Astrocyte (in vitro differentiated cells and primary cell): ENCODE results near the gene MAGED1.

Experiments
- CTCF ChIP-seq: IDR thresholded peaks from 2 replicates; pipeline ENCODE4 v1.5.1; 2011; ENCODE audit warnings: low read depth, mild to moderate bottlenecking, inconsistent platforms, low read length, moderate library complexity; ENCODE audit not compliant: insufficient read depth
- EZH2 ChIP-seq: IDR thresholded peaks from 2 replicates; pipeline ENCODE4 v1.6.1; 2012; ENCODE audit warnings: mild to moderate bottlenecking, low read length, inconsistent platforms; ENCODE audit not compliant: insufficient read depth

GRCh38 chrX:51891821-51892551 lies 1.4 kb upstream of the MAGED1 start:
- TF ChIP-seq EZH2 (no peak), CTCF (no peak)
